ENCODE data around the gene POLDIP2.

GRCh38 chr17:28320215-28321061 is 36.9 kb downstream of the POLDIP2 start:
- TF ChIP-seq POLR2AphosphoS5 (IDR thresholded peaks at IDR 0.05; ENCODE audit: low read depth): no peak
- no peak for TF ChIP-seq CTCF (IDR thresholded peaks at IDR 0.05; ENCODE audit: insufficient read depth, low read length)
- no peak for TF ChIP-seq GABPA (IDR thresholded peaks at IDR 0.05; ENCODE audit: low read depth)
- no peak for TF ChIP-seq REST (IDR thresholded peaks at IDR 0.05; ENCODE audit: insufficient replicate concordance, low read depth)
- no peak for TF ChIP-seq SPI1 (IDR thresholded peaks at IDR 0.05; ENCODE audit: borderline replicate concordance, low read depth)
